GM10847 (cell line): ENCODE data around the gene YBX2.

Experiments used
- POLR2A ChIP-seq: IDR thresholded peaks from 2 replicates; pipeline ENCODE4 v1.6.1; 2011; ENCODE audit not compliant: insufficient read length; ENCODE audit errors: extremely low read depth

YBX2 gene

DNA sequence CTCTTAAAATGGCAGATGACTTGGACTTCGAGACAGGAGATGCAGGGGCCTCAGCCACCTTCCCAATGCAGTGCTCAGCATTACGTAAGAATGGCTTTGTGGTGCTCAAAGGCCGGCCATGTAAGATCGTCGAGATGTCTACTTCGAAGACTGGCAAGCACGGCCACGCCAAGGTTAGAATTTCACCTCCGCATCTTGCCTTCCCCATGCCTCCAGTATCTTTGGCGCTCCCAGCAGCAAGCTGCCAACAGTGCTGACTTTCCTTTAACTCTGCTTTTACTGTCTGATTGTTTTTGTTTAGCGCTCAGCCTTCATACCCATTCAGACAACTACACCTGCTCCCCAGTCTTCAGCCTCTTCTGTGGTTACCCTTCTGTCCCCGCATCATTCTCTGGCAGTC lies 15.2 kb upstream of the YBX2 start:
- no peak for TF ChIP-seq POLR2A

GRCh38 chr17:7308625-7309433 lies 14.4 kb upstream of the YBX2 start:
- TF ChIP-seq POLR2A = peak; percentile 0

GRCh38 chr17:7307686-7308624 lies 13.5 kb upstream of the YBX2 start:
- no peak for TF ChIP-seq POLR2A

- peak; percentile 58 for TF ChIP-seq POLR2A
Measured at GRCh38 chr17:7306911-7307685, 12.7 kb upstream of the YBX2 start, which contains the start of gene EIF5A. EIF5A (plus strand) TSS chr17:7307628; CDS start chr17:7309636, 2,008 bp downstream.

GRCh38 chr17:7304179-7304578 lies 9.7 kb upstream of the YBX2 start:
- TF ChIP-seq POLR2A = no peak

DNA sequence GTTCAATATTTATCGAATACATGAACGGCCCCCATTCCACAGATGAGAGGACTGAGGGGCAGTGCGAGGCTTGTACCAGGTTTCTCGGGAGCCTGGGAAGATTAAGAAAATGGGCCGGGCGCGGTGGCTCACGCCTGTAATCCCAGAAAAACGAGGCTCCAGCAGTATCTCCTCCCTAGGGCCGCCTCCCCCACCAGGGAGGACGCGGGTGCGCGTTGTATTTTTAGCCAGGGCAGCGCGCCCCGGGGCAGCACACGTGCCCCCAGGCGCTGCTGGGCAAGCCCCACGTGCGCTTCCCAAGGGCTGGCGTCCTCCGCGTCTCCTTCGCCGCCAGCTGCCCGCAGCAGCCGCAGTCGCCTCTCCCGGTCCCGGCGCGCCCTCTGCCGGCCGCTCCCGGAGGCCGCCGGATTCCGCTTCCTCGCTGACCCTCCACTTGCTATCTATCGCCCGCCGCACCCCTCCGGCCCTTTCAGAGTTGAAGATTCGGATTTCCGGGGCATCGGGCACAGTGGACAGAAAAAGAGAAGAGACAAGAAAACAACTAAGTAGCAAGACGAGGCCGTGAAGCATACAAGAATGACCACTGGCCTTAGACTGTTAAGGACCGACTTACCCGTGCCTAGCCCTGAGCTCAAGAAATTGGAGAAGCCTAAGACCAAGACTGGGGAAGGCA lies 1.9 kb upstream of the YBX2 start:
- no peak for TF ChIP-seq POLR2A

DNA sequence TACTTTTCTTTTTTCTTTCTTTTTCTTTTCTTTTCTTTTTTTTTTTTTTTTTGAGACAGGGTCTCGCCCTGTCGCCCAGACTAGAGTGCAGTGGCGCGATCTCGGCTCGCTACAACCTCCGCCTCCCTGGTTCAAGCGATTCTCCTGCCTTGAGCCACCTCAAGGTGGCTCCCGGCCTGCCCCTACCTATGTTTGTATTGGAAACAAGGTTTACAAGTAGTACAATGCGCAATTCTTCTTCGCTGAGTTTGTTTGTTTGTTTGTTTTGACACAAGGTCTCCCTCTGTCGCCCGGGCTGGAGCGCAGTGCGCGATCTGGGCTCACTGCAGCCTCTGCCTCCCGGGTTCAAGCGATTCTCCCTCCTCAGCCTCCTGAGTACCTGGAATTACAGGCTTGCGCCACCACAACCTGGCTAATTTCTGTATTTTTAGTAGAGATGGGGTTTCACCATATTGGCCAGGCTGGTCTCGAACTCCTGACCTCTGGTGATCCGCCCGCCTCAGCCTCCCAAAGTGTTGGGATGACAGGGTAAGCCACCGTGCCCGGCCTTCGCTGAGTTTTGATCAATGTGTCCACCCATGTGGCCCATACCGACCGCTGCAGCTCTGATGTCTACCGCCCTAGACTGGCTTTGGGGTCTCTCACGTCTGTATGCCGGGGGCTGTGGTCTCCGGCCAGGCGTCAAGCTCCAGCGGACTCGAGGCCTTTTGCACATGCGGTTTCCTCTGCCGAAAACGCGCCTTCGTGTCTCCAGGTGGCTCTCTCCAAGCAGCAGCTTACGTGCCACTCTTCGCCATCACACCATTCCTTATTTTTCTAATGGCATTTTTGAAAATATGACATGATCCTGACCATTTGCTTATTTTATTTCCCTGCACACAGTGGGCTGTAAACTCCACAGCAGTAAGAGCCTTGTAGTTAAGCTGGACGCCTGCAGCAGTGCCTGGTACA lies 1.1 kb upstream of the YBX2 start:
- TF ChIP-seq POLR2A = no peak

- TF ChIP-seq POLR2A = no peak
Measured at GRCh38 chr17:7293816-7294613, 424 bp downstream of the YBX2 start.

GRCh38 chr17:7293159-7293558 lies 1.3 kb downstream of the YBX2 start:
- no peak for TF ChIP-seq POLR2A

DNA sequence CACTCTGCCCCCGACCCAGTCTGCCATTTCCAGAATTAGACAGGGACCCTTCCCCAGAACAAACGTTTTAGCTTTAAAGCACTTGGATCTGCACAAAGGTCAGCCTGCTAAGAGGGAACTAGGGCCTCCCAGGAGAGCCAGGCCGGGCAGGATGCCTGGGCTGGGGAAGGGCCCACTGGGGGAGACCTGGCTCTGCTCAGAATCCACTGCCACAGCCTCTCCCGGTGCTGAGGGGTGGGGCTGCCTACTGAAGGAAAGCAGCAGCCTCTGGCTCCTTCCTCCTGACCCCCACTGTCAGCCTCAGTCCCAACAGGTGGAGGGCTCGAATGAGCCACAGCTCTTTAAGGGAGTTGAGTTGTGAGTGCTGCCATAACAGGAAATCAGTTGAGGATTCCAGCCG lies 1.7 kb downstream of the YBX2 start:
- no peak for TF ChIP-seq POLR2A

- TF ChIP-seq POLR2A = no peak
Measured at GRCh38 chr17:7292194-7292593, 2.2 kb downstream of the YBX2 start.

- TF ChIP-seq POLR2A = no peak
Measured at GRCh38 chr17:7290685-7291084, 3.8 kb downstream of the YBX2 start.

DNA sequence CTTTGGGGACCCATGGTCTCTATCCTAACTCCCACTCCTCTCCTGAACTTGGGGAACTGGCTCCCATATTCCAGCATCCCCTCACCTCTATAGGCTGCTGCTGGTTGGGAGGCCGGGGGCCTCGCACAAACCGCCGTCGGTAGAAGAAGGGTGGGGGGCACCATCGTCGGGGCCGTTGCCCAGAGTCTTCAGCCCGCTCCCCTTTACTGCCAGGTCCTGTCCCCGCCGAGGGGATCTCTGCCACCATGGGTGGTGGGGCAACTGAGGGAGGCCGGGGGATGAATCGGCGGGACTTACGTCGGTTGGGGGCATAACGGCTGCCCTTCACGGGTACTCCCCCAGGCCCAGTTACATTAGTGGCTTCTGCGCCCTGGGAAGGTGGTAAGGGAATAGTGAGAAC lies 4.3 kb downstream of the YBX2 start:
- no peak for TF ChIP-seq POLR2A
